GM23338 (cell line): ENCODE measurements around the gene HNRNPF. TPM values are rescaled to one million over a fixed set of nuclear protein-coding genes. Genes with fewer than 3 reads are reported as not detected.

Source experiments
- ATAC-seq: fragments of 200-7000 bp; cut with Tn5 transposase; 3 replicates; pipeline ENCODE4 v1.9.1; 2020
- DNase-seq: peaks from one replicate; pipeline ENCODE4 v3.0.0-alpha.2; 2015; ENCODE audit warnings: low spot score
- H2AFZ ChIP-seq: fragments of 200-600 bp; sonication (generic); 2 replicates; pipeline ENCODE4 v1.8.0; 2016; ENCODE audit warnings: antibody characterized with exemption, mild to moderate bottlenecking, moderate library complexity
- H3F3A ChIP-seq: fragments of 200-600 bp; sonication (generic); replicated peaks from 2 replicates; pipeline ENCODE4 v1.8.0; 2017; ENCODE audit warnings: antibody characterized with exemption, mixed run types, low read depth
- H3K27ac ChIP-seq: fragments of 200-600 bp; sonication (generic); 2 replicates; pipeline ENCODE4 v1.6.1; 2016; ENCODE audit warnings: low read depth
- H3K27me3 ChIP-seq: fragments of 200-600 bp; sonication (generic); 2 replicates; pipeline ENCODE4 v1.8.0; 2016; ENCODE audit warnings: mild to moderate bottlenecking, mixed run types, moderate library complexity; ENCODE audit not compliant: insufficient read depth
- H3K36me3 ChIP-seq: fragments of 200-600 bp; sonication (generic); 2 replicates; pipeline ENCODE4 v1.8.0; 2016; ENCODE audit warnings: mild to moderate bottlenecking; ENCODE audit not compliant: insufficient read depth
- H3K4me1 ChIP-seq: fragments of 200-600 bp; sonication (generic); 2 replicates; pipeline ENCODE4 v1.8.0; 2016; ENCODE audit warnings: mild to moderate bottlenecking, moderate library complexity; ENCODE audit not compliant: insufficient read depth
- H3K4me2 ChIP-seq: fragments of 200-600 bp; sonication (generic); 2 replicates; pipeline ENCODE4 v1.7.1; 2017; ENCODE audit warnings: mixed run types
- H3K4me3 ChIP-seq: fragments of 200-600 bp; sonication (generic); 2 replicates; pipeline ENCODE4 v1.6.1; 2016; ENCODE audit warnings: mixed run types
- H3K79me2 ChIP-seq: fragments of 200-600 bp; sonication (generic); replicated peaks from 2 replicates; pipeline ENCODE4 v1.8.0; 2017; ENCODE audit warnings: mild to moderate bottlenecking; ENCODE audit not compliant: insufficient read depth
- H3K9me2 ChIP-seq: fragments of 200-600 bp; sonication (generic); 2 replicates; pipeline ENCODE4 v1.8.0; 2017; ENCODE audit not compliant: insufficient read depth
- H4K20me1 ChIP-seq: fragments of 200-600 bp; sonication (generic); replicated peaks from 2 replicates; pipeline ENCODE4 v1.8.0; 2017; ENCODE audit warnings: mild to moderate bottlenecking; ENCODE audit not compliant: insufficient read depth
- H3K27ac Mint-ChIP-seq: 2 replicates; pipeline ENCODE4 v1.8.0; 2020; ENCODE audit warnings: inconsistent platforms, mild to moderate bottlenecking, moderate library complexity, mixed read lengths
- H3K27me3 Mint-ChIP-seq: 3 replicates; pipeline ENCODE4 v1.8.0; 2022; ENCODE audit warnings: low read depth, mild to moderate bottlenecking, moderate library complexity, mixed read lengths, inconsistent platforms; ENCODE audit not compliant: insufficient read depth, poor library complexity
- H3K36me3 Mint-ChIP-seq: 3 replicates; pipeline ENCODE4 v1.8.0; 2021; ENCODE audit warnings: low read depth, mild to moderate bottlenecking, inconsistent platforms, moderate library complexity, mixed read lengths
- H3K4me1 Mint-ChIP-seq: 3 replicates; pipeline ENCODE4 v1.8.0; 2020; ENCODE audit warnings: mild to moderate bottlenecking, inconsistent platforms, mixed read lengths
- H3K4me3 Mint-ChIP-seq: 3 replicates; pipeline ENCODE4 v1.8.0; 2021; ENCODE audit warnings: moderate library complexity, mild to moderate bottlenecking, inconsistent platforms, mixed read lengths
- H3K9me3 Mint-ChIP-seq: 3 replicates; pipeline ENCODE4 v1.8.0; 2020; ENCODE audit warnings: moderate library complexity, mild to moderate bottlenecking, inconsistent platforms, mixed read lengths
- CREB1 ChIP-seq: fragments of 250-450 bp; sonication (Bioruptor Pico); IDR thresholded peaks from 2 replicates; pipeline ENCODE4 v1.5.0; 2020; ENCODE audit warnings: low read depth, mild to moderate bottlenecking, moderate library complexity
- CTCF ChIP-seq, 2 experiments: fragments of 200-600 bp in 1 of 2; sonication (generic) in 1 of 2; conservative IDR thresholded peaks; 2 replicates each; pipeline versions ENCODE4 v1.5.1 to v1.6.1; 2016 to 2017; ENCODE audit warnings: antibody characterized with exemption in 2 of 2, low read depth in 2 of 2, mild to moderate bottlenecking in 2 of 2, moderate library complexity in 1 of 2
- ETS1 ChIP-seq: IDR thresholded peaks from 2 replicates; pipeline ENCODE4 v1.6.1; 2016; ENCODE audit warnings: antibody characterized with exemption
- STAT1 ChIP-seq: IDR thresholded peaks from one replicate; pipeline ENCODE4 v1.6.1; 2016; ENCODE audit warnings: antibody characterized with exemption; ENCODE audit not compliant: unreplicated experiment
- ZNF114 ChIP-seq: fragments of 250-450 bp; sonication (Bioruptor Pico); IDR thresholded peaks from 2 replicates; pipeline ENCODE4 v1.5.0; 2020; ENCODE audit warnings: mild to moderate bottlenecking, moderate library complexity
- polyA plus RNA-seq: library from polyadenylated mRNA; unstranded; fragments of >200 nt; fragmentation: Nextera tagmentation; extraction: Ambion mirVana; gene quantifications from 2 replicates; pipeline ENCODE4 v1.2.1, GENCODE V29; 2016
- total RNA-seq: library from RNA; depleted of rRNA; stranded (reverse); fragments of >200 nt; shearing (Covaris generic); gene quantifications from 2 replicates; pipeline ENCODE4 v1.2.3, GENCODE V29; 2014
- TF ChIP-seq, protein P1 (sequence below): fragments of 250-450 bp; sonication (Bioruptor Pico); IDR thresholded peaks from 2 replicates; pipeline ENCODE4 v1.5.0; 2020; ENCODE audit warnings: mild to moderate bottlenecking, moderate library complexity

HNRNPF gene
- total and polyA plus RNA-seq, 2 experiments from 2014 or later, result 210 to 378 TPM

GRCh38 chr10:43373461-43373860 lies 35.5 kb downstream of the HNRNPF start (continued):
- TF ChIP-seq ETS1, result no peak
- no peak for TF ChIP-seq STAT1
- no peak for TF ChIP-seq CREB1 (CRISPR knock-in tag)
- TF ChIP-seq, protein P1, sequence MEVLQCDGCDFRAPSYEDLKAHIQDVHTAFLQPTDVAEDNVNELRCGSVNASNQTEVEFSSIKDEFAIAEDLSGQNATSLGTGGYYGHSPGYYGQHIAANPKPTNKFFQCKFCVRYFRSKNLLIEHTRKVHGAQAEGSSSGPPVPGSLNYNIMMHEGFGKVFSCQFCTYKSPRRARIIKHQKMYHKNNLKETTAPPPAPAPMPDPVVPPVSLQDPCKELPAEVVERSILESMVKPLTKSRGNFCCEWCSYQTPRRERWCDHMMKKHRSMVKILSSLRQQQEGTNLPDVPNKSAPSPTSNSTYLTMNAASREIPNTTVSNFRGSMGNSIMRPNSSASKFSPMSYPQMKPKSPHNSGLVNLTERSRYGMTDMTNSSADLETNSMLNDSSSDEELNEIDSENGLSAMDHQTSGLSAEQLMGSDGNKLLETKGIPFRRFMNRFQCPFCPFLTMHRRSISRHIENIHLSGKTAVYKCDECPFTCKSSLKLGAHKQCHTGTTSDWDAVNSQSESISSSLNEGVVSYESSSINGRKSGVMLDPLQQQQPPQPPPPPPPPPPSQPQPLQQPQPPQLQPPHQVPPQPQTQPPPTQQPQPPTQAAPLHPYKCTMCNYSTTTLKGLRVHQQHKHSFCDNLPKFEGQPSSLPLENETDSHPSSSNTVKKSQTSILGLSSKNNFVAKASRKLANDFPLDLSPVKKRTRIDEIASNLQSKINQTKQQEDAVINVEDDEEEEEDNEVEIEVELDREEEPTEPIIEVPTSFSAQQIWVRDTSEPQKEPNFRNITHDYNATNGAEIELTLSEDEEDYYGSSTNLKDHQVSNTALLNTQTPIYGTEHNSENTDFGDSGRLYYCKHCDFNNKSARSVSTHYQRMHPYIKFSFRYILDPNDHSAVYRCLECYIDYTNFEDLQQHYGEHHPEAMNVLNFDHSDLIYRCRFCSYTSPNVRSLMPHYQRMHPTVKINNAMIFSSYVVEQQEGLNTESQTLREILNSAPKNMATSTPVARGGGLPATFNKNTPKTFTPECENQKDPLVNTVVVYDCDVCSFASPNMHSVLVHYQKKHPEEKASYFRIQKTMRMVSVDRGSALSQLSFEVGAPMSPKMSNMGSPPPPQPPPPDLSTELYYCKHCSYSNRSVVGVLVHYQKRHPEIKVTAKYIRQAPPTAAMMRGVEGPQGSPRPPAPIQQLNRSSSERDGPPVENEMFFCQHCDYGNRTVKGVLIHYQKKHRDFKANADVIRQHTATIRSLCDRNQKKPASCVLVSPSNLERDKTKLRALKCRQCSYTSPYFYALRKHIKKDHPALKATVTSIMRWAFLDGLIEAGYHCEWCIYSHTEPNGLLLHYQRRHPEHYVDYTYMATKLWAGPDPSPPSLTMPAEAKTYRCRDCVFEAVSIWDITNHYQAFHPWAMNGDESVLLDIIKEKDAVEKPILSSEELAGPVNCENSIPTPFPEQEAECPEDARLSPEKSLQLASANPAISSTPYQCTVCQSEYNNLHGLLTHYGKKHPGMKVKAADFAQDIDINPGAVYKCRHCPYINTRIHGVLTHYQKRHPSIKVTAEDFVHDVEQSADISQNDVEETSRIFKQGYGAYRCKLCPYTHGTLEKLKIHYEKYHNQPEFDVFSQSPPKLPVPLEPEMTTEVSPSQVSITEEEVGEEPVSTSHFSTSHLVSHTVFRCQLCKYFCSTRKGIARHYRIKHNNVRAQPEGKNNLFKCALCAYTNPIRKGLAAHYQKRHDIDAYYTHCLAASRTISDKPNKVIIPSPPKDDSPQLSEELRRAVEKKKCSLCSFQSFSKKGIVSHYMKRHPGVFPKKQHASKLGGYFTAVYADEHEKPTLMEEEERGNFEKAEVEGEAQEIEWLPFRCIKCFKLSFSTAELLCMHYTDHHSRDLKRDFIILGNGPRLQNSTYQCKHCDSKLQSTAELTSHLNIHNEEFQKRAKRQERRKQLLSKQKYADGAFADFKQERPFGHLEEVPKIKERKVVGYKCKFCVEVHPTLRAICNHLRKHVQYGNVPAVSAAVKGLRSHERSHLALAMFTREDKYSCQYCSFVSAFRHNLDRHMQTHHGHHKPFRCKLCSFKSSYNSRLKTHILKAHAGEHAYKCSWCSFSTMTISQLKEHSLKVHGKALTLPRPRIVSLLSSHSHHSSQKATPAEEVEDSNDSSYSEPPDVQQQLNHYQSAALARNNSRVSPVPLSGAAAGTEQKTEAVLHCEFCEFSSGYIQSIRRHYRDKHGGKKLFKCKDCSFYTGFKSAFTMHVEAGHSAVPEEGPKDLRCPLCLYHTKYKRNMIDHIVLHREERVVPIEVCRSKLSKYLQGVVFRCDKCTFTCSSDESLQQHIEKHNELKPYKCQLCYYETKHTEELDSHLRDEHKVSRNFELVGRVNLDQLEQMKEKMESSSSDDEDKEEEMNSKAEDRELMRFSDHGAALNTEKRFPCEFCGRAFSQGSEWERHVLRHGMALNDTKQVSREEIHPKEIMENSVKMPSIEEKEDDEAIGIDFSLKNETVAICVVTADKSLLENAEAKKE, result no peak

- Histone ChIP-seq H3F3A (no peaks in the 10 kb centered on the region), H3K9me2 (no peaks in the 10 kb centered on the region), H3K4me2 (no peak overlapping the region), H3K36me3 (no peaks in the 10 kb centered on the region), H3K4me3 (no peak overlapping the region), H3K27ac (no peak overlapping the region), H4K20me1 (no peaks in the 10 kb centered on the region), H3K79me2 (no peaks in the 10 kb centered on the region), H3K4me1 (no peaks in the 10 kb centered on the region; the same call in 1 of the 2 replicates), H3K27me3 (no peaks in the 10 kb centered on the region), H2AFZ (no peak overlapping the region)
- Mint-ChIP-seq H3K27me3 (peaks cover 15% of the 10 kb centered on the region), H3K36me3 (no peaks in the 10 kb centered on the region), H3K4me1 (peaks cover 28% of the 10 kb centered on the region), H3K9me3 (no peaks in the 10 kb centered on the region), H3K27ac (no peak overlapping the region), H3K4me3 (no peak overlapping the region)
- ATAC-seq (peak; percentile 48), DNase-seq (no peak)
- TF ChIP-seq ZNF114 (CRISPR knock-in tag) (no peak), CTCF (conservative IDR thresholded peaks at IDR 0.05; ENCODE audit: low read depth in 2 of 2) (no peak)
- TF ChIP-seq, protein P1, result no peak
Measured at GRCh38 chr10:43372765-43373361, 36.1 kb downstream of the HNRNPF start.
